Ovary (tissue), 3 donors: ENCODE measurements around the gene SLC38A1.

Source experiments
- CTCF ChIP-seq, 3 donors: fragments of 450-650 bp in 2 of 3; fragments of 200-600 bp in 1 of 3; IDR thresholded peaks; one replicate each; pipeline versions ENCODE4 v1.5.1 to v1.8.0; 2016 to 2022; ENCODE audit warnings: antibody characterized with exemption in 3 of 3, mild to moderate bottlenecking in 1 of 3
- EP300 ChIP-seq: sonication (generic); formaldehyde crosslinking; IDR thresholded peaks from one replicate; pipeline ENCODE4 v1.6.1; 2017; ENCODE audit warnings: antibody characterized with exemption
- POLR2A ChIP-seq: fragments of 450-650 bp; IDR thresholded peaks from one replicate; pipeline ENCODE4 v1.6.1; 2017; ENCODE audit warnings: antibody characterized with exemption, mild to moderate bottlenecking, moderate library complexity
- donor health status: DM: no; HTN: no; CAD: no.

- no peak for TF ChIP-seq EP300
- no peak for TF ChIP-seq CTCF (IDR thresholded peaks at IDR 0.05)
- no peak for TF ChIP-seq POLR2A
Measured at GRCh38 chr12:46256942-46257341, 11.9 kb downstream of the SLC38A1 start.
